GM18499 (cell line): ENCODE data around the gene SOD1.

ENCODE experiments used
- ATAC-seq: cut with Tn5 transposase; IDR thresholded peaks from one replicate; pipeline ENCODE4 v1.9.1; 2021; ENCODE audit warnings: moderate number of reproducible peaks; ENCODE audit not compliant: insufficient read depth, unreplicated experiment

Gene SOD1

DNA sequence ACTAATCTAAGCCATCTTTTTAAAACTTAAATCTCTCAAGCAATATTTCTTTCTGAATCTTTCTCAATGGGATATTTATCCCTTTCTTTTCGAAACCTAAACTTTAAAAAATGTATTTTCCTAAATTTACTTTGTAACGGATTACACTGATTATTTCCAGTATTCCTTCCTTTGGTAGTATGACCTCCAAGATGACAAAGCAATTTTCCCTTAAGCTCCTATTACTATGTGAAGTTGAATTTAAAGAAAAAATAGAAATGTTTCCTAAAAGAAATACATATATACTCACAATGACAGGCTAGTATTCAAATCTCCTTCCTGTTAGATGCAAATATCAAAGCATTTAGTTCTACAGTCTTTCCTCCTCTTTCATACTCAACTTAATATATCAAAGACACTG, 56.6 kb downstream of the SOD1 start:
- no peak for ATAC-seq
